Stimulated activated CD4-positive, alpha-beta T cell treated with anti-CD3 and anti-CD28 coated beads, Interleukin-1b, Interleukin-23, amount 100 ng/mL, for 24 hours (primary cell): ENCODE results near the gene TRIM44.
"Not testable (repeated sequence)": the region's sequence is repeated elsewhere in the genome, so short reads cannot be mapped to it uniquely, and the experiment has no call there.

Source experiments
- DNase-seq, 4 experiments: peaks; one replicate each; pipeline ENCODE4 v3.0.0-alpha.2; 2020; ENCODE audit warnings: low read depth in 4 of 4, low spot score in 1 of 4

The TRIM44 gene

GRCh38 chr11:35632301-35632700, 30.3 kb upstream of the TRIM44 start:
- no peak for DNase-seq

DNA sequence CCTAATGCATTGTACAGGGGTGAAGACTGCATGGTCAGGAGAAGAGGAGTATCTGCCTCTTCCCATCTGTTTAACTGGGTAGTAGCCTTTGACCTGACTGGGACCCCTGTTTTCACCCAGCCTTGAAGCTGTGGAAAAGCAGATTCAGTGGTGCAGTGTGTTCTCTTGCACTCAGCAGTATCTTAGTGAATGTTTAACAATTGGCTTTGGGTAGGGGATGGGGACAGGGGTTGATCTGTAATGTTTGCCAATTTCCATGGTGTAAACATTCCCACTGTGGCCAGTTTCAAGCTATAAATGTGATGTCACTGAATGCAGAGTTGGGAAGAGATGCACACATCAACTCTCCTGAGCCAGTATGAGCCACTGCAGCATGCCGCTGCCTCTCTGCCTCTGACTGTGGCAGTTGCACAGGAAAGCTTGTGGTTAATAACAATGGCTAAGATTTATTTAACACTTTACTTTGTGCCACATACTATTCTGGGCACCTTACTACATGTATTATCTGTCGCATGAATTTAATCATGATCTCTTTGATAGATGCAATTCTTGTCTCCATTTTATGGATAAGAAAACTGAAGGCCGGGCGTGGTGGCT, 28.6 kb upstream of the TRIM44 start:
- DNase-seq: no peak

DNA sequence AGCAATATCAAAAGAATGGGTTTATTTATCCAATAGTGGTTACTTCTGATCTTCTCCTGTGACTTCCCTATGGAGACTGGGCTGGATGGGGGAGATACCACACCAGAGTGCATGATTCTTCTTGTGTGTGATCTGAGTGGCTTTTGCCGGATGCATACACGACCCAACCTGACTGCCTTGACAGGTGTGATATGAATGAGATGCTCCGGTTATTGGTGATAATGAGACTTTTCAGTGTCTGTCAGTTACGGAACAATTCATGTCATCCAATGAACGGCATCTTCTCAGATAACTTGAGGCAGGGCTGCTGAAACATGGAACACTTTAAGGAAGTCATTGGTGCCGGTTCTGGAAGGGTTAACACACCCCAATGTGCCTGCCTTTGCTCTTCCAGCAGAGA, 26.6 kb upstream of the TRIM44 start:
- DNase-seq: no peak

- no peak for DNase-seq
These were observed 22.9 kb upstream of the TRIM44 start for GRCh38 chr11:35639591-35640179.

GRCh38 chr11:35641171-35641897, 21.2 kb upstream of the TRIM44 start:
- no peak for DNase-seq

DNA sequence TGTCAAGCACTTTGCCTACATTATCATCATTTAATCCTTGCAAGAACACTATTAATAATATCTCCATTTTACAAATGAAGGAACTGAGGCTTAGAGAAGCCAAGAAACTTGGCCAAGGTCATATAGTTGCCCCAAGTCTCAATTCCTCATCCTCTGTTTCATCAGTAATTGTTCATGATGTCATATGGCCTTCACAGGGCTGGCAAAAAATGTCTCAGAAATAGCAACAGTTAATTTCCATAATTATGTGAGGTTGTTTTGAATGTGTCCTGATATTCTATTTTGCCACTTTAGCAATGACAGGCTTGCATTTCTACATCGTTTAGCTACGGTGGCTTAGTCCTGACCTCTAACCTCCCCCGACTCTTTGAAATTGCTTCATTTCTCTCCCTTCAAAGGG, 20.6 kb upstream of the TRIM44 start:
- DNase-seq: no peak

DNA sequence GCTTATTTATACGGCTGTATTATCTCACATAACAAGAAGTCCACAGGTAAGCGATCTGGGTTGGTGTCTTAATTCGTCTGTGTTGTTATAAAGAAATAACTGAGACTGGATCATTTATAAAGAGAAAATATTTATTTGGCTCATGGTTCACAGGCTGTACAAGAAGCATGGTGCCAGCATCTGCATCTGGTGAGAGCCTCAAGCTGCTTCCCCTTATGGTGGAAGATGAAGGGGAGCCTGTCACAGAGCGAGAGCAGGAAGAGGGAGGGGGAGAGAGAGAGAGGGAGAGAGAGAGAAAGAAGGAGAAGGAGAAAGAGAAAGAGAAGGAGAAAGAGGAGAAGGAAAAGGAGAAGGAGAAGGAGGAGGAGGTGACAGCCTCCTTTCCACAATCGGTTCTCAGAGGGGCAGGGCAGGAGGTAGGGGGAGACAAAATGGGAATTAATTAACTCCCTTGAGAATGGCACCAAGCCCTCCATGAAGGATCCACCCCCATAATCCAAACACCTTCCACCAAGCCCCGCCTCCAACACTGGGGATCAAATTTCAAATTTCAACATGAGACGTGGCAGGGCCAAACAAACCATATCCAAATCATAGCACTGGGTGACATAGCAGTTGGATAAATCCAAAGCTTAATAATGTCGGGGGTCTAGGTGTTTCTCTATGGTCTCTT, 15.0 kb upstream of the TRIM44 start:
- DNase-seq: no peak

DNA sequence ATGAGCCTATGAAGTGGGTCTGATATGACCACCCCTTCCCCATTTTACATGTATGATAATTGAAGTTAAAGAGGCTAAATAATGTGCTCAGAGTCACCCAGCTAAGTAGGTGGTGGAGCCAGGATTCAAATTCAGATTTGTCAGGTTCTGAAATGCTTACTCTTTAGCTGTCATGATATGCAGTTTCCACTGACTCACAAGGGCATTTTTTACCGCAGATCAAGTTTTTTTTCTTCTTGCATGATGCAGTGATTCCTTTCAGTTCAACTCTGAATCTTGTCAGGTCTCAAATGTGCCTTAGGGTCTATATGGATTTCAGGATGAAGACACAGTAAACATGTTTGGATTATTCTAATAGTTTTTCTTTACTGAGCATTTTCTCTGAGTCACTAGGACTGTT, 12.6 kb upstream of the TRIM44 start:
- DNase-seq: no peak

- no peak for DNase-seq
These were observed 12.1 kb upstream of the TRIM44 start for GRCh38 chr11:35650467-35650866.

DNA sequence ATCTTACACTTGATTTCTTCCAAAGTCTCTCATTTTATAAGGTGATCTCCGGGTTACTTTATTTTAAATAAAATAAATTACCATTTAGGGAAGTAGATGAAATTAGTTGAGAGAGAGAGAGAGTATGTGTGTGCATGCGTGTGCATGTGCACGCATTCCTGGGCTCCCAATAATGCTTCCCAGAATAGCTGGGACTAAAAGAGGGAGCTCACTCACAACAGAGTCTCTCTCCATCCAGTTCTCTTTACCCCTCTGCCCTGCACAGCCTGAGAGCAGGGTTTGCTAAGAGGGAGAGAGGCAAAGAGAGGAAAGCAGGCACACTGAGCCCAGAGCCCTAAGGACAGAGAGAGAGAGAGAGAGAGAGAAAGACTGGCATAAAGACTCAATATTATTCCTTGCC, 11.3 kb upstream of the TRIM44 start:
- no peak for DNase-seq

- DNase-seq: not testable (repeated sequence)
These were observed 9.8 kb upstream of the TRIM44 start for GRCh38 chr11:35652786-35653185.

- no peak for DNase-seq
These were observed 7.9 kb upstream of the TRIM44 start for GRCh38 chr11:35654711-35655110.

DNA sequence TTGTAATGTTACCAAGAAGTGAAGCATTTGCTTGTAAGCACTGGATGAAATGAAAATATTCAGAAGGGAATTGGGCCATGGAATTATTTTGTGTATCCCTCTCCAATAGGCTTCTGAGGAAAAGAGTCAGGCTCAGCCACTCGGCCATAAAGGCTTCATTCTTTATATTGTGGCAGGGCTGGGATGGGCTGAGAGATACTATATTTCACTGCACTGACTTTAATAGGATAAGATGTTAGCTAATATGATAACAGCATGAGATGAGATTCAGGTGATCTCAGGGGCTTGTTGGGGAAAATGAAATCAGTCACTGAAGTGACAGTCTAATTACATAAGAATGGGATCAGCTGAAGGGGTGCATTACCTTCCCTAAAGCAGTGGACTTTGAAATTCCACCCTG, 7.3 kb upstream of the TRIM44 start:
- no peak for DNase-seq

DNA sequence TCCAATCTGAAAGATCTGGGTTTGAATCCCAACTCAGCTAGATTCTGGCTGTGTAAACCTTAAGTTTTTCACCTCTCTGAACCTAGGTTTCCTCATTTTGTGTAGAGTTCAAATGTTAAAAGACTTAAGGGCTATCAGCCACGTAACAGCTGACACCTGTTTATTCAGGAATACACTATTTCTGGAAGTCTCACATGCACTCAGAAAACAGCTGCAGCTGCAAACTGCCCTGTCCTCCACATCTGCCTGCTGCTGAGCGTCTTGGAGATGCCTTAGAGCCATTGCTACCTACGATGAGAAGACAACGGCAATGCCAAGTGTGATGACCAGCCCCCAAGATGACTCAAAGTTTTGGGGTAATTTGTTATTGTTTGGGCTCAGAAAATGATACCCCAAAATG, 6.7 kb upstream of the TRIM44 start:
- DNase-seq: no peak

- DNase-seq: no peak
These were observed 4.3 kb upstream of the TRIM44 start for GRCh38 chr11:35658020-35658948.

GRCh38 chr11:35661534-35661933, 1.0 kb upstream of the TRIM44 start:
- no peak for DNase-seq

- no peak for DNase-seq
These were observed 420 bp upstream of the TRIM44 start for GRCh38 chr11:35662061-35662648.

DNA sequence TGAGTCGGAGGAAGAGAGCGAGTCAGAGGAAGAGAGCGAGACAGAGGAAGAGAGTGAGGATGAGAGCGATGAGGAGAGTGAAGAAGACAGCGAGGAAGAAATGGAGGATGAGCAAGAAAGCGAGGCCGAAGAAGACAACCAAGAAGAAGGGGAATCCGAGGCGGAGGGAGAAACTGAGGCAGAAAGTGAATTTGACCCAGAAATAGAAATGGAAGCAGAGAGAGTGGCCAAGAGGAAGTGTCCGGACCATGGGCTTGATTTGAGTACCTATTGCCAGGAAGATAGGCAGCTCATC, 780 bp downstream of the TRIM44 start:
- no peak for DNase-seq

DNA sequence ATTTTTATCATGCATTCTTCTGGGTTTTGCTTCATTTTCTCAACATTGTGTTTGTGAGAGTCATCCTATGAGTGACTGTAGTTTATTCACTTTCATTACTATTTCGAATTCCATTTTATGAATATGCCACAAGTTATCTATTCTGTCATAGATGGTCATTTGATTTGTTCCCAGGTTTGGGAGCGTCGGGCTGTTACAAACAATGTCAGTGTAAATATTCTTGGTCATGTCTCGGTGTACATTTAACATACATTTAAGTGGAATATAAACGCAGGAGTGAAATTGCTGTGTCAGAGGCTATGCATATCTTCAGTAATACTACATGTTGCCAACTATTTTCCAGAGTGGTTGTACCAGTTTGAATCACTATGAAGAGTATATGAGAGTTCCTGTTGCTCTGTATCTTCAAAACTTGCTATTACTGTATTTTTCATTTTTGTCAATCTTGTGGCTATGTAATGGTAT, 2.4 kb downstream of the TRIM44 start:
- no peak for DNase-seq

DNA sequence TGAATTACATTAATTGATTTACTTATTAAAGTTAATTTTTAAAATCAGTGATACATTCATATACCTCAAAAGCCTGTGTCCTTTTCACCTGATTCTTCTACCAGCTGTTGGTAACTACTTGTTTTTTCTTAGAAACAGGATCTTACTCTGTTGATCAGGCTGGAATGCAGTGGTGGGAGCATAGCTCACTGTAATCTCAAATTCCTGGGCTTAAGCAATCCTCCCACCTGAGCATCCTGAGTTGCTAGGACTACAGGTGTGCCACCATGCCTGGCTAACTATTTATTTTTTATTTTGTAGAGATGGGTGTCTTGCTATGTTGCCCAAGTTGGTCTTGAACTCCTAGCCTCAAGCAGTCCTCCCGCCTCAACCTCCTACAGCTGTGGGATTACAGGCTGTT, 4.7 kb downstream of the TRIM44 start:
- no peak for DNase-seq

DNA sequence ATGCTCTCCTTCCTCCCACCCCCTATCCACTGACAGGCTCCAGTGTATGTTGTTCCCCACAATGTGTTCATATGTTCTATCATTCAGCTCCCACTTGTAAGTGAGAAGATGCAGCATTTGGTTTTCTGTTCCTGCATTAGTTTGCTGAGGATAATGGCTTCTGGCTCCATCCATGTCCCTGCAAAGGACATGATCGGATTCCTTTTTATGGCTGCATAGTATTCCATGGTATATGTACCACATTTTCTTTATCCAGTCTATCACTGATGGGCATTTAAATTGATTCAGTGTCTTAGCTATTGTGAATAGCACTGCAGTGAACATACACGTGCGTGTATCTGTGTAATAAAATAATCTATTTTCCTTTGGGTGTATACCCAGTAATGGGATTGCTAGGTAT, 5.8 kb downstream of the TRIM44 start:
- not testable (repeated sequence) for DNase-seq
